ENCODE data around the gene NLRP1. TPM values are rescaled to one million over a fixed set of nuclear protein-coding genes. Genes with fewer than 3 reads are reported as not detected.

Gene NLRP1
- total RNA-seq, 2 donors from 2014 or later: 39.9 to 129 TPM

GRCh38 chr17:5472511-5472910 lies 111.8 kb downstream of the NLRP1 start:
- no peak overlapping the region for H3K4me3 Mint-ChIP-seq
- peaks cover 12% of the 10 kb centered on the region for H3K4me1 Mint-ChIP-seq
- no peaks in the 10 kb centered on the region for H3K27me3 Mint-ChIP-seq
- H3K27ac Mint-ChIP-seq: no peak overlapping the region
- no peak for ATAC-seq (replicated peaks)
- H3K36me3 Mint-ChIP-seq (ENCODE audit: low read depth): peaks cover 69% of the 10 kb centered on the region
- no peaks in the 10 kb centered on the region for H3K9me3 Mint-ChIP-seq

- peaks cover 28% of the 10 kb centered on the region for H3K4me1 Mint-ChIP-seq
- H3K4me3 Mint-ChIP-seq: peak overlapping the region; percentile 92
- H3K27me3 Mint-ChIP-seq: no peaks in the 10 kb centered on the region
- no peaks in the 10 kb centered on the region for H3K9me3 Mint-ChIP-seq
- ATAC-seq (replicated peaks): peak; percentile 37
- peak overlapping the region; percentile 87 for H3K27ac Mint-ChIP-seq
- H3K36me3 Mint-ChIP-seq (ENCODE audit: low read depth): peaks cover 55% of the 10 kb centered on the region
Observed at GRCh38 chr17:5468075-5468473, 116.2 kb downstream of the NLRP1 start.

GRCh38 chr17:5467416-5467815 lies 116.9 kb downstream of the NLRP1 start:
- peak overlapping the region; percentile 87 for H3K27ac Mint-ChIP-seq
- peaks cover 55% of the 10 kb centered on the region for H3K36me3 Mint-ChIP-seq (ENCODE audit: low read depth)
- peaks cover 28% of the 10 kb centered on the region for H3K4me1 Mint-ChIP-seq
- no peaks in the 10 kb centered on the region for H3K9me3 Mint-ChIP-seq
- H3K4me3 Mint-ChIP-seq: peak overlapping the region; percentile 92
- no peaks in the 10 kb centered on the region for H3K27me3 Mint-ChIP-seq
- no peak for ATAC-seq (replicated peaks)

- no peak for ATAC-seq (replicated peaks)
- peak overlapping the region; percentile 92 for H3K4me3 Mint-ChIP-seq
Observed at GRCh38 chr17:5466295-5466694, 118.0 kb downstream of the NLRP1 start.

GRCh38 chr17:5464717-5465507 lies 119.4 kb downstream of the NLRP1 start:
- peaks cover 28% of the 10 kb centered on the region for H3K4me1 Mint-ChIP-seq
- no peaks in the 10 kb centered on the region for H3K27me3 Mint-ChIP-seq
- H3K27ac Mint-ChIP-seq: no peak overlapping the region
- H3K4me3 Mint-ChIP-seq: no peak overlapping the region
- ATAC-seq (replicated peaks): no peak
- H3K9me3 Mint-ChIP-seq: no peaks in the 10 kb centered on the region
- peaks cover 67% of the 10 kb centered on the region for H3K36me3 Mint-ChIP-seq (ENCODE audit: low read depth)

More at GRCh38 chr17:5466295-5466694, 118.0 kb downstream of the NLRP1 start:
- H3K27ac Mint-ChIP-seq: peak overlapping the region; percentile 79
- H3K9me3 Mint-ChIP-seq: no peaks in the 10 kb centered on the region
- peaks cover 28% of the 10 kb centered on the region for H3K4me1 Mint-ChIP-seq
- H3K27me3 Mint-ChIP-seq: no peaks in the 10 kb centered on the region
- peaks cover 55% of the 10 kb centered on the region for H3K36me3 Mint-ChIP-seq (ENCODE audit: low read depth)

Other genes starting within 250 kb of the NLRP1 start
- gene NUP88, start 164.8 kb downstream of the NLRP1 start, total RNA-seq: 100 to 1,000 TPM in 1 of 2 donors, 10 to 100 TPM in 1; 77.2 to 101 TPM
- gene RPAIN, start 164.3 kb downstream of the NLRP1 start, total RNA-seq: 10 to 100 TPM; 32.9 to 33.8 TPM
- gene C1QBP, start 145.4 kb downstream of the NLRP1 start, total RNA-seq: 100 to 1,000 TPM; 164 to 396 TPM
- 10 to 100 TPM; 16.2 to 43.8 TPM for gene DHX33, start 115.5 kb downstream of the NLRP1 start, total RNA-seq
- gene DERL2, start 98.3 kb downstream of the NLRP1 start, total RNA-seq: 10 to 100 TPM; 58.3 to 69.6 TPM
- 10 to 100 TPM; 24.1 to 33.9 TPM for gene MIS12, start 97.9 kb downstream of the NLRP1 start, total RNA-seq